ENCODE data around the gene ATP6V1G3.

- TF ChIP-seq, protein P1, sequence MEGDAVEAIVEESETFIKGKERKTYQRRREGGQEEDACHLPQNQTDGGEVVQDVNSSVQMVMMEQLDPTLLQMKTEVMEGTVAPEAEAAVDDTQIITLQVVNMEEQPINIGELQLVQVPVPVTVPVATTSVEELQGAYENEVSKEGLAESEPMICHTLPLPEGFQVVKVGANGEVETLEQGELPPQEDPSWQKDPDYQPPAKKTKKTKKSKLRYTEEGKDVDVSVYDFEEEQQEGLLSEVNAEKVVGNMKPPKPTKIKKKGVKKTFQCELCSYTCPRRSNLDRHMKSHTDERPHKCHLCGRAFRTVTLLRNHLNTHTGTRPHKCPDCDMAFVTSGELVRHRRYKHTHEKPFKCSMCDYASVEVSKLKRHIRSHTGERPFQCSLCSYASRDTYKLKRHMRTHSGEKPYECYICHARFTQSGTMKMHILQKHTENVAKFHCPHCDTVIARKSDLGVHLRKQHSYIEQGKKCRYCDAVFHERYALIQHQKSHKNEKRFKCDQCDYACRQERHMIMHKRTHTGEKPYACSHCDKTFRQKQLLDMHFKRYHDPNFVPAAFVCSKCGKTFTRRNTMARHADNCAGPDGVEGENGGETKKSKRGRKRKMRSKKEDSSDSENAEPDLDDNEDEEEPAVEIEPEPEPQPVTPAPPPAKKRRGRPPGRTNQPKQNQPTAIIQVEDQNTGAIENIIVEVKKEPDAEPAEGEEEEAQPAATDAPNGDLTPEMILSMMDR (IDR thresholded peaks at IDR 0.05), result no peak
- no peak for TF ChIP-seq POLR2A (IDR thresholded peaks at IDR 0.05)
Measured at GRCh38 chr1:198498881-198499280, 41.6 kb downstream of the ATP6V1G3 start.

Data from body of pancreas (tissue), 4 donors.